GM19035 (cell line): ENCODE measurements around the gene GNA14.
"Not testable (repeated sequence)": the region's sequence is repeated elsewhere in the genome, so short reads cannot be mapped to it uniquely, and the experiment has no call there.

Source experiments
- ATAC-seq: cut with Tn5 transposase; IDR thresholded peaks from one replicate; pipeline ENCODE4 v1.9.1; 2021; ENCODE audit not compliant: unreplicated experiment

Gene GNA14

DNA sequence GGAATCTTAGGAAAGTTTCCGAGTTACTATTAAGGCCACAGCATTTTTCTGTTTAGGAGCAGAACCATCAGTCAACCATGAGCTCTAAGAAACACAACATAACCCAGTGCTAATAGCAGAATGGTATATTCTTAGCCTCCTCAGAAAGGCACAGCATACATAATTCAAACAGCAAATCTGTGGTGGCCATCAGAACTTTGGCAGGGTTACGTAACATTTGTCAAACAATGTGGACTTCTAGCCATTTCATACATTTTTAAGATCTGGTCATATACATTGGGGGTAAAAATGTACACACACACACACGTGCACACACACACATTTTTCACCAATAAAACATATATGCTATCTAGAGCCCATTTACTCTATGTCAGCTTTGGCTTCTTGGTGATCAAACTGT is 225.2 kb downstream of the GNA14 start:
- no peak for ATAC-seq

- ATAC-seq, result no peak
Measured at GRCh38 chr9:77421506-77422265, 226.4 kb downstream of the GNA14 start.

- ATAC-seq, result no peak
Measured at GRCh38 chr9:77420641-77421040, 227.5 kb downstream of the GNA14 start.

DNA sequence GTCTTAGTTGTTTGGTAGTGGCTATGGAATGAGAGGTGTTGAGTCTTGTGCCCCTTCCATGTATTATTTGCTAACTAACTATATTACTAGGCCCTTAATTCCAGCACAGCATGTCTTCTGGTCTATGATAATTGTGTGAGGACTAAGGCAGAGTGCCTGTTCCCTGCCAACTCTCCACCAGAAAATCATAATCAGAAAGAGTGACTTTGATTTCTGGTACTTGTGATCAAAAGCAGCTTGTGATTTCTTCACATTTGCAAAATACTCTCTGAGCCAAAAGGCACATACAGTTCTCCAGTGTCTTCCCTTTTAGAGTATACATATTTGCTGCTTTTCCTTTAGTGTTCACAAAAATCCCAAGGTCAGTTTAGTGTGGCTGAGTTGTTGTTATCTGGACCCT is 229.9 kb downstream of the GNA14 start:
- ATAC-seq, result no peak

GRCh38 chr9:77417566-77417965 is 230.6 kb downstream of the GNA14 start:
- ATAC-seq, result no peak

DNA sequence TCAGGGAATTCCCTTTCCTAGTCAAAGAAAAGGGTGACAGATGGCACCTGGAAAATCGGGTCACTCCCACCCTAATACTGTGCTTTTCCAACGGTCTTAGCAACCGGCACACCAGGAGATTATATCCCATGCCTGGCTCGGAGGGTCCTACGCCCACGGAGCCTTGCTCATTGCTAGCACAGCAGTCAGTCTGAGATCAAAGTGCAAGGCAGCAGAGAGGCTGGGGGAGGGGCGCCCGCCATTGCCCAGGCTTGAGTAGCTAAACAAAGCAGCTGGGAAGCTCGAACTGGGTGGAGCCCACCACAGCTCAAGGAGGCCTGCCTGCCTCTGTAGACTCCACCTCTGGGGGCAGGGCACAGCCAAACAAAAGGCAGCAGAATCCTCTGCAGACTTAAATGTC is 239.6 kb downstream of the GNA14 start:
- not testable (repeated sequence) for ATAC-seq

DNA sequence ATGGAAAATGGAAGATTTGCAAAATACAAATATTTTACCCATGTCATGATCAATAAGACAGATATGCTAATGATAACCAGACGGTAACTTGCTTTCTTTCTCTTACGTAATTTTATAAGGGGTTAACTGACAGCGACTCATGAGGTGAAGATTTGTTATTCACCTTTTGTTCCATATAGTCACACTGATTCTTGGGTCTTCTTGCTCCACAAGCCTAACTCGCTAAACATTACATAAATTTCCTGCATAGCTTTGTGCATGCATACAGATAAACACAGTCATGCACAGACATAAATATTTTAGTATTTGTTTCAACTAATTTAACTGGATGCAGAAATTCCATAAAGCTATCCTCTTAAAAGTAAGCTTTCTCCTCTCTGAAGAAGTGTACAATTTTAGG is 244.9 kb downstream of the GNA14 start:
- no peak for ATAC-seq

GRCh38 chr9:77402286-77402685 is 245.8 kb downstream of the GNA14 start:
- ATAC-seq, result no peak

DNA sequence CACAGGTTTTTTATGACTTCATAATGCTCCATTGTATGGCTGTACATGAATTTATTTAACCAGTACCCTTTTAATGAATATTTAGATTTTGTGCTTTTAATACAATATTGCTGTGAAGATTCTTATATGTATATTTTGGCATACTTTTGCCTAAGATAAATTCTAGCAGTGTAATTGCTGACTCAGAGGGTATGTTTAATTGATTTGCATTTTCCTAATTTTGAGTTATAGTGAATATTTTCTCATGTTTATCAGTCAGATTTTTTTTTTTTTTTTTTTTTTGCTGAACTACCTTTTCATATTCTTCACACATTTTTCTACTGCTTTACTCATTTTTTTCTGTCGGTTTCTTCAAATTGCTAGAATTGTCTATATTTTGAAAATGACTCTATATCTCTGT is 248.2 kb downstream of the GNA14 start:
- ATAC-seq, result no peak

GRCh38 chr9:77398581-77398980 is 249.5 kb downstream of the GNA14 start:
- ATAC-seq, result not testable (repeated sequence)

- ATAC-seq, result no peak
Measured at GRCh38 chr9:77392328-77392727, 255.8 kb downstream of the GNA14 start.

GRCh38 chr9:77391834-77392233 is 256.3 kb downstream of the GNA14 start:
- no peak for ATAC-seq

- ATAC-seq, result no peak
Measured at GRCh38 chr9:77386187-77386586, 261.9 kb downstream of the GNA14 start.

- ATAC-seq, result no peak
Measured at GRCh38 chr9:77384406-77384805, 263.7 kb downstream of the GNA14 start.

GRCh38 chr9:77375956-77376532 is 272.1 kb downstream of the GNA14 start:
- no peak for ATAC-seq

- no peak for ATAC-seq
Measured at GRCh38 chr9:77374266-77374665, 273.9 kb downstream of the GNA14 start.
